ENCODE results near the gene FIP1L1.

DNA sequence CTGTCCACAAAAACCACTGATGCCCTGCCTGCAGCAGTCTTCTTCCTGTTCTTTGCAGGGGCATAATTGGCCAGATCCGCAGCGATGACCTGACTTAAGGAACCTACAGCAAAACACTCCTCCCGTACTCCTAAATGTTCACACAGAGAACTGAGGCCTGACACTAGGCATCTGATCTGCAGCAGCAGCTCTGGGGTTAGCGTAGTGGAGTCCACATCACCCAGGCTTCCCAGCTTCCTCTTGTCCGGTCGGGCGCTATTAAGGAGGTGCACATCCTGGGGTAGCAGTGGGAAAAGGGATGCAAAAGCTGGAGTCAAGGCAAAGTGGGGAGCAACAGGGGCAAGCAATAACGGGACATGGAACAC is 12.3 kb upstream of the FIP1L1 start:
- TF ChIP-seq RCOR1 (IDR thresholded peaks at IDR 0.05; ENCODE audit: borderline replicate concordance in 1 of 2, low read depth in 2 of 2, low read length in 2 of 2) = 0 out of 4 replicates have a peak, but pooled peaks of 1 of the 2 experiments have one; percentile 21
- no peak for TF ChIP-seq KLF10 (CRISPR knock-in tag; IDR thresholded peaks at IDR 0.05)

All from K562 (cell line).